GM12878 (cell line): ENCODE results near the gene CRAMP1. TPM values are rescaled to one million over a fixed set of nuclear protein-coding genes. Genes with fewer than 3 reads are reported as not detected.

Source experiments
- ATAC-seq: fragments of 200-7000 bp; cut with Tn5 transposase; 3 replicates; pipeline ENCODE4 v1.9.1; 2020; ENCODE audit warnings: mild to moderate bottlenecking, moderate library complexity
- BruUV-seq: library from RNA; stranded (reverse); fragments of 400-500 nt; replicated peaks from 2 replicates; lab custom pipeline; 2021; lab: Mats Ljungman, UMichigan
- CTCF ChIA-PET: fragments of 300-600 bp; sonication (Branson Sonifier 250); formaldehyde crosslinking; extraction: SDS; loops from one replicate; lab custom pipeline; 2021; ENCODE audit warnings: inconsistent platforms; lab: Yijun Ruan, JAX
- POLR2A ChIA-PET: fragments of 350-600 bp; formaldehyde crosslinking; extraction: SDS; loops from one replicate; lab custom pipeline; 2021; ENCODE audit warnings: inconsistent platforms; lab: Charles Lee
- RAD21 ChIA-PET: fragments of 300-600 bp; sonication (Branson Sonifier 250); formaldehyde crosslinking; loops from one replicate; lab custom pipeline; 2023; ENCODE audit warnings: antibody characterized with exemption; ENCODE audit not compliant: unreplicated experiment; lab: Charles Lee
- SMC1A ChIA-PET: fragments of 300-600 bp; sonication (Branson Sonifier 250); formaldehyde crosslinking; loops from one replicate; lab custom pipeline; 2023; ENCODE audit not compliant: unreplicated experiment, uncharacterized antibody; lab: Charles Lee
- DNase-seq: peaks from one replicate; pipeline ENCODE4 v3.0.0-alpha.2; 2011; ENCODE audit warnings: low read depth, low spot score
- FAIRE-seq: peaks from 3 replicates; lab custom pipeline; 2011; peaks lifted over from hg19 to GRCh38; lab: Jason Lieb, UNC
- H2AFZ ChIP-seq: 2 replicates; pipeline ENCODE4 v1.6.0; 2011; ENCODE audit warnings: low read depth, low read length, control low read depth; ENCODE audit not compliant: control insufficient read depth
- H3K27ac ChIP-seq: 2 replicates; pipeline ENCODE4 v1.5.1; 2011; ENCODE audit warnings: control low read depth; ENCODE audit not compliant: control insufficient read depth, insufficient read depth
- H3K27me3 ChIP-seq, 2 experiments: replicated peaks in 1 of 2; 2 replicates each; pipeline versions ENCODE4 v1.6.0 to v1.6.1; 2011; ENCODE audit warnings: low read length in 1 of 2; ENCODE audit not compliant: control insufficient read depth in 2 of 2, insufficient read depth in 2 of 2
- H3K36me3 ChIP-seq, 2 experiments: 2 replicates each; pipeline ENCODE4 v1.5.1; 2011; ENCODE audit warnings: low read length in 1 of 2; ENCODE audit not compliant: control insufficient read depth in 2 of 2, insufficient read depth in 2 of 2
- H3K4me1 ChIP-seq: 2 replicates; pipeline ENCODE4 v1.6.1; 2011; ENCODE audit warnings: mild to moderate bottlenecking, low read length, moderate library complexity, mixed read lengths; ENCODE audit not compliant: control insufficient read depth, insufficient read depth
- H3K4me2 ChIP-seq: 2 replicates; pipeline ENCODE4 v1.6.0; 2011; ENCODE audit warnings: control low read depth; ENCODE audit not compliant: control insufficient read depth, insufficient read depth
- H3K4me3 ChIP-seq: fragments of 200-600 bp; sonication (generic); 2 replicates; pipeline ENCODE4 v1.5.1; 2016
- H3K79me2 ChIP-seq: 2 replicates; pipeline ENCODE4 v1.6.0; 2011; ENCODE audit warnings: low read length; ENCODE audit not compliant: control insufficient read depth, insufficient read depth
- H3K9ac ChIP-seq: 2 replicates; pipeline ENCODE4 v1.8.0; 2011; ENCODE audit warnings: low read length, control low read depth, mixed read lengths; ENCODE audit not compliant: control insufficient read depth, insufficient read depth
- H3K9me3 ChIP-seq: replicated peaks from 3 replicates; pipeline ENCODE4 v1.5.1; 2011; ENCODE audit warnings: mild to moderate bottlenecking, low read length; ENCODE audit not compliant: control insufficient read depth, insufficient read depth
- H4K20me1 ChIP-seq: 2 replicates; pipeline ENCODE4 v1.6.0; 2011; ENCODE audit not compliant: control insufficient read depth, insufficient read depth
- EED ChIP-seq: sonication (generic); IDR thresholded peaks from 2 replicates; pipeline ENCODE4 v1.6.1; 2016; ENCODE audit warnings: antibody characterized with exemption, low read depth
- EP300 ChIP-seq, 2 experiments: fragments of 150-350 bp in 1 of 2; IDR thresholded peaks; 2 replicates each; pipeline ENCODE4 v1.6.1; 2011 to 2012; ENCODE audit warnings: low read depth in 2 of 2, low read length in 2 of 2, borderline replicate concordance in 1 of 2, improper control_type of control experiment in 1 of 2, inconsistent platforms in 1 of 2; ENCODE audit not compliant: control insufficient read depth in 1 of 2
- KLF5 ChIP-seq: fragments of 450-650 bp; IDR thresholded peaks from 2 replicates; pipeline ENCODE4 v1.6.1; 2014; ENCODE audit warnings: mild to moderate bottlenecking; ENCODE audit not compliant: partially characterized antibody
- NR2F1 ChIP-seq: fragments of 450-650 bp; conservative IDR thresholded peaks from 2 replicates; pipeline ENCODE4 v1.6.1; 2017; ENCODE audit warnings: mild to moderate bottlenecking
- POLR2A ChIP-seq: IDR thresholded peaks from 2 replicates; pipeline ENCODE4 v1.6.1; 2011; ENCODE audit warnings: low read depth, mild to moderate bottlenecking, low read length
- RB1 ChIP-seq: fragments of 450-650 bp; formaldehyde crosslinking; IDR thresholded peaks from 2 replicates; pipeline ENCODE4 v1.6.1; 2017; ENCODE audit warnings: mild to moderate bottlenecking, borderline replicate concordance
- SRF ChIP-seq, 2 experiments: IDR thresholded peaks; 2 replicates each; pipeline ENCODE4 v1.6.1; 2011; ENCODE audit warnings: low read depth in 2 of 2, low read length in 2 of 2, mild to moderate bottlenecking in 1 of 2, moderate library complexity in 1 of 2
- TCF12 ChIP-seq: IDR thresholded peaks from 2 replicates; pipeline ENCODE4 v1.6.1; 2011; ENCODE audit warnings: low read depth, mild to moderate bottlenecking, low read length
- ZNF384 ChIP-seq: IDR thresholded peaks from 2 replicates; pipeline ENCODE4 v1.6.1; 2012; ENCODE audit warnings: low read depth, mild to moderate bottlenecking, low read length, improper control_type of control experiment, borderline replicate concordance
- WGBS: methylation state at CpG from one replicate; pipeline ENCODE4 v1.1.6; 2016; ENCODE audit warnings: low lambda C conversion rate; ENCODE audit not compliant: insufficient replicate concordance, insufficient coverage; ENCODE audit errors: missing lambda C conversion rate; 5-methylcytosine and 5-hydroxymethylcytosine counted together
- in situ Hi-C: fragments of 300-500 bp; cut with MboI; formaldehyde crosslinking; loops from 9 replicates; pipeline ENCODE4 v1.14.3; 2018; ENCODE audit warnings: mixed read lengths
- intact Hi-C: fragments of 100-400 bp; cut with micrococcal nuclease; formaldehyde crosslinking; loops from one replicate; pipeline ENCODE4 v1.14.2; 2022; ENCODE audit not compliant: unreplicated experiment
- polyA plus RNA-seq, 11 experiments: library from polyadenylated mRNA; depleted of rRNA in 4 of 11; unstranded in 6 of 11; stranded (reverse) in 5 of 11; fragments of >200 nt; fragmentation: Nextera tagmentation in 4 of 11; fragmentation: Illumina TruSeq in 1 of 11; extraction: Ambion mirVana in 4 of 11; extraction: Trizol in 1 of 11; gene quantifications; 1 replicate in 1 of 11; 2 replicates in 10 of 11; pipeline versions ENCODE4 v1.2.1 to v1.2.3, GENCODE V29; 2011 to 2016; ENCODE audit warnings: inconsistent platforms in 2 of 11, missing spikeins in 2 of 11, low read depth in 1 of 11
- total RNA-seq, 4 experiments: library from RNA; depleted of rRNA in 3 of 4; stranded (reverse); fragments of >200 nt in 3 of 4; fragmentation: Illumina TruSeq in 1 of 4; extraction: Trizol in 1 of 4; gene quantifications; 2 replicates each; pipeline versions ENCODE4 v1.2.1 to v1.2.3, GENCODE V29; 2013 to 2021
- TF ChIP-seq, protein P1 (sequence below): IDR thresholded peaks from 2 replicates; pipeline ENCODE4 v1.6.1; 2011; ENCODE audit warnings: low read depth, low read length, improper control_type of control experiment, borderline replicate concordance

CRAMP1 gene
- total and polyA plus RNA-seq, 10 of the 15 experiments (the other 5 are each of a cell fraction or from before 2014, with no cell fraction given), result 0.37 to 9.8 (median 3.9) TPM

DNA sequence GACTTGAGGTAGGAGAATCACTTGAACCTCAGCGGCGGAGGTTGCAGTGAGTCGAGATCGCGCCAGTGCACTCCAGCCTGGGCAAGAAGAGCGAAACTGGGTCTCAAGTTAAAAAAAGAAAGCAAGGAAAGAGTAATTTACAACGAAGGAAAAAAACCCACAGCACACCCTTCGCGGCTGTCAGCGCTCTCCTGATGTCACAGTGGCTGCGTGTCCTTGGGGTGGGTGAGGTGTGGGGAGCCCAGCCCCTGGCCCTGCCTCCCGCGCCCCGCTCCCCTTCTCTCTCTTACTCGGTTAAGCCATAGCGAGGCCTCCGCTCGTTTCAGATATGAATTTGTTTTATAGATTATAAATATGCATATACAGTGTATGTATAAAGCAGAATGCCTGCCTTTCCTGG is 65.2 kb downstream of the CRAMP1 start:
- ChIA-PET CTCF (interaction anchor here (0.9 to 1.8 kb wide), 5 partner anchors 26 to 105 kb away, joined by 3 to 14 read pairs (median 4); partner anchors contain the start of genes MAPK8IP3, NUBP2 and SPSB3), RAD21 (interaction anchor here (0.8 to 1.7 kb wide), 5 partner anchors 28 to 105 kb away, joined by 3 to 15 read pairs (median 4); partner anchors contain the start of genes MAPK8IP3, NUBP2 and SPSB3), SMC1A (interaction anchor here (1.1 kb wide), 1 partner anchor 25 kb away, joined by 3 read pairs; no protein-coding TSS in a partner anchor), POLR2A (interaction anchor here (0.5 to 2.0 kb wide), 7 partner anchors 29 to 314 kb away, joined by 3 to 15 read pairs (median 4); partner anchors contain the start of genes IFT140, MAPK8IP3, NUBP2 and SPSB3)
- H3K27ac ChIP-seq, result no peak overlapping the region
- H3K36me3 ChIP-seq, result peaks cover 3 to 10% of the 10 kb centered on the region in 2 experiments; a peak in 3 of 4 replicates
- no peaks in the 10 kb centered on the region for H3K9me3 ChIP-seq
- no peak overlapping the region for H3K4me3 ChIP-seq
- H3K9ac ChIP-seq, result no peak overlapping the region
- DNase-seq (no peak), ATAC-seq (no peak), FAIRE-seq (no peak)
- peak overlapping the region; percentile 74 for H3K4me2 ChIP-seq
- H3K79me2 ChIP-seq, result peaks cover 36% of the 10 kb centered on the region
- H3K4me1 ChIP-seq, result no peaks in the 10 kb centered on the region; the same call in 1 of the 2 replicates
- in situ Hi-C loops, result no loop called here
- WGBS, result 95% methylated on average over 16 of the region's 18 CpGs
- TF ChIP-seq EED (no peak), TCF12 (no peak), ZNF384 (no peak), RB1 (no peak), KLF5 (no peak), POLR2A (no peak), NR2F1 (no peak), EP300 (IDR thresholded peaks at IDR 0.05; ENCODE audit: borderline replicate concordance in 1 of 2, control insufficient read depth in 1 of 2, low read depth in 2 of 2, low read length in 2 of 2) (no peak), SRF (IDR thresholded peaks at IDR 0.05; ENCODE audit: low read depth in 2 of 2, low read length in 2 of 2) (no peak)
- TF ChIP-seq, protein P1, sequence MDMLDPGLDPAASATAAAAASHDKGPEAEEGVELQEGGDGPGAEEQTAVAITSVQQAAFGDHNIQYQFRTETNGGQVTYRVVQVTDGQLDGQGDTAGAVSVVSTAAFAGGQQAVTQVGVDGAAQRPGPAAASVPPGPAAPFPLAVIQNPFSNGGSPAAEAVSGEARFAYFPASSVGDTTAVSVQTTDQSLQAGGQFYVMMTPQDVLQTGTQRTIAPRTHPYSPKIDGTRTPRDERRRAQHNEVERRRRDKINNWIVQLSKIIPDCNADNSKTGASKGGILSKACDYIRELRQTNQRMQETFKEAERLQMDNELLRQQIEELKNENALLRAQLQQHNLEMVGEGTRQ, result no peak
- intact Hi-C loops, result loop anchor here (5.0 kb wide), 1 partner anchor 65 kb away; the partner anchor contains the start of genes CRAMP1 and IFT140
- H2AFZ ChIP-seq, result no peak overlapping the region
- BruUV-seq, result no TSS peak
- no peaks in the 10 kb centered on the region for H3K27me3 ChIP-seq
- no peaks in the 10 kb centered on the region for H4K20me1 ChIP-seq
